H1 (cell line): ENCODE results near the gene ARGLU1. TPM values are rescaled to one million over a fixed set of nuclear protein-coding genes. Genes with fewer than 3 reads are reported as not detected.

ENCODE experiments used
- CTCF ChIA-PET: fragments of 300-600 bp; sonication (Branson Sonifier 250); formaldehyde crosslinking; loops from one replicate; lab custom pipeline; 2021; ENCODE audit not compliant: partially characterized antibody; lab: Charles Lee
- POLR2A ChIA-PET: fragments of 300-600 bp; sonication (Branson Sonifier 250); formaldehyde crosslinking; loops from one replicate; lab custom pipeline; 2021; ENCODE audit warnings: inconsistent platforms; ENCODE audit not compliant: partially characterized antibody; lab: Charles Lee
- DNase-seq, 2 experiments: peaks; one replicate each; pipeline versions ENCODE4 v3.0.0 to v3.0.0-alpha.2; 2010 to 2022; ENCODE audit warnings: low spot score in 2 of 2, low read depth in 1 of 2, mixed read lengths in 1 of 2
- FAIRE-seq: peaks from 2 replicates; lab custom pipeline; 2011; peaks lifted over from hg19 to GRCh38; lab: Jason Lieb, UNC
- H2AFZ ChIP-seq: 2 replicates; pipeline ENCODE4 v1.8.1; 2012; ENCODE audit warnings: low read length, inconsistent platforms
- H2AK5ac ChIP-seq: 2 replicates; pipeline ENCODE4 v1.6.1; 2013; ENCODE audit warnings: low read depth, low read length
- H2BK120ac ChIP-seq: replicated peaks from 2 replicates; pipeline ENCODE3; 2013; ENCODE audit warnings: low read depth, low read length, inconsistent platforms
- H2BK12ac ChIP-seq: 2 replicates; pipeline ENCODE4 v1.6.1; 2013; ENCODE audit warnings: low read depth, low read length
- H2BK15ac ChIP-seq: 2 replicates; pipeline ENCODE4 v1.6.1; 2013; ENCODE audit warnings: low read length
- H2BK20ac ChIP-seq: 2 replicates; pipeline ENCODE4 v1.6.1; 2013; ENCODE audit warnings: low read length
- H2BK5ac ChIP-seq: 2 replicates; pipeline ENCODE4 v1.6.1; 2013; ENCODE audit warnings: low read depth, low read length
- H3K14ac ChIP-seq: 2 replicates; pipeline ENCODE4 v1.6.1; 2013; ENCODE audit warnings: inconsistent platforms; ENCODE audit not compliant: insufficient read length
- H3K18ac ChIP-seq: 2 replicates; pipeline ENCODE4 v1.6.1; 2013; ENCODE audit warnings: low read length; ENCODE audit errors: extremely low read depth
- H3K23ac ChIP-seq: 2 replicates; pipeline ENCODE4 v1.6.1; 2013; ENCODE audit warnings: inconsistent platforms; ENCODE audit not compliant: insufficient read length
- H3K23me2 ChIP-seq: 2 replicates; pipeline ENCODE4 v1.6.1; 2013; ENCODE audit warnings: low read depth, low read length
- H3K27ac ChIP-seq: 2 replicates; pipeline ENCODE4 v1.6.1; 2011; ENCODE audit warnings: low read depth, low read length, inconsistent platforms
- H3K27me3 ChIP-seq, 4 experiments: replicated peaks in 1 of 4; 1 replicate in 1 of 4; 2 replicates in 3 of 4; pipeline versions ENCODE4 v1.6.1 to v1.8.1; 2011 to 2013; ENCODE audit warnings: low read length in 3 of 4, mild to moderate bottlenecking in 3 of 4, inconsistent platforms in 2 of 4, mixed read lengths in 2 of 4, moderate library complexity in 1 of 4; ENCODE audit not compliant: control insufficient read depth in 3 of 4, insufficient read depth in 3 of 4; ENCODE audit errors: extremely low read depth in 1 of 4
- H3K36me3 ChIP-seq, 4 experiments: 2 replicates each; pipeline versions ENCODE4 v1.6.1 to v1.8.1; 2011 to 2013; ENCODE audit warnings: mild to moderate bottlenecking in 4 of 4, low read length in 3 of 4, moderate library complexity in 2 of 4, control low read depth in 1 of 4, inconsistent platforms in 1 of 4; ENCODE audit not compliant: insufficient read depth in 4 of 4, control insufficient read depth in 2 of 4
- H3K4ac ChIP-seq: replicated peaks from 2 replicates; pipeline ENCODE3; 2013; ENCODE audit warnings: low read length, low read depth, mixed read lengths, inconsistent platforms; ENCODE audit not compliant: insufficient read length
- H3K4me1 ChIP-seq, 4 experiments: replicated peaks in 1 of 4; 1 replicate in 1 of 4; 2 replicates in 3 of 4; pipeline versions ENCODE4 v1.6.1 to v1.8.1; 2011 to 2013; ENCODE audit warnings: low read length in 3 of 4, inconsistent platforms in 2 of 4, mixed read lengths in 1 of 4; ENCODE audit not compliant: insufficient read depth in 4 of 4, control insufficient read depth in 3 of 4
- H3K4me2 ChIP-seq, 2 experiments: 2 replicates each; pipeline versions ENCODE4 v1.6.1 to v1.8.1; 2011 to 2013; ENCODE audit warnings: low read depth in 2 of 2, low read length in 2 of 2, control low read depth in 1 of 2, inconsistent platforms in 1 of 2, mild to moderate bottlenecking in 1 of 2; ENCODE audit not compliant: insufficient read depth in 1 of 2
- H3K4me3 ChIP-seq, 4 experiments: fragments of 200-600, 300-600 bp in 1 of 4; sonication (generic), shearing (Covaris generic), sonication (Bioruptor Twin) in 1 of 4; 2 replicates each; pipeline versions ENCODE4 v1.5.1 to v1.8.1; 2011 to 2016; ENCODE audit warnings: low read length in 4 of 4, low read depth in 3 of 4, control low read depth in 2 of 4, inconsistent platforms in 2 of 4, mild to moderate bottlenecking in 2 of 4, mixed read lengths in 1 of 4, moderate library complexity in 1 of 4; ENCODE audit not compliant: insufficient read depth in 2 of 4; ENCODE audit errors: extremely low read depth in 1 of 4
- H3K56ac ChIP-seq: replicated peaks from 2 replicates; pipeline ENCODE3; 2013; ENCODE audit warnings: low read depth, mild to moderate bottlenecking, mixed read lengths, low read length, inconsistent platforms; ENCODE audit not compliant: insufficient read length
- H3K79me1 ChIP-seq: 2 replicates; pipeline ENCODE4 v1.6.1; 2013; ENCODE audit warnings: low read depth, low read length, control low read depth
- H3K79me2 ChIP-seq, 2 experiments: 2 replicates each; pipeline versions ENCODE4 v1.6.1 to v1.8.1; 2012 to 2013; ENCODE audit warnings: low read length in 2 of 2, mild to moderate bottlenecking in 2 of 2, inconsistent platforms in 1 of 2; ENCODE audit not compliant: insufficient read depth in 2 of 2, control insufficient read depth in 1 of 2
- H3K9ac ChIP-seq, 4 experiments: replicated peaks in 1 of 4; 1 replicate in 1 of 4; 2 replicates in 3 of 4; pipeline versions ENCODE4 v1.6.1 to v1.8.1; 2011 to 2013; ENCODE audit warnings: low read depth in 3 of 4, low read length in 3 of 4, control low read depth in 2 of 4, mild to moderate bottlenecking in 2 of 4, moderate library complexity in 2 of 4, inconsistent platforms in 1 of 4; ENCODE audit errors: extremely low read depth in 1 of 4
- H3K9me3 ChIP-seq, 2 experiments: 2 replicates each; pipeline versions ENCODE4 v1.6.1 to v1.8.1; 2012 to 2013; ENCODE audit warnings: mild to moderate bottlenecking in 2 of 2, moderate library complexity in 2 of 2, control low read depth in 1 of 2, inconsistent platforms in 1 of 2, low read depth in 1 of 2, low read length in 1 of 2, mixed read lengths in 1 of 2; ENCODE audit not compliant: insufficient read depth in 2 of 2
- H4K20me1 ChIP-seq, 2 experiments: replicated peaks in 1 of 2; 2 replicates each; pipeline versions ENCODE3 to v1.8.1; 2011 to 2013; ENCODE audit warnings: inconsistent platforms in 2 of 2, low read length in 2 of 2, mild to moderate bottlenecking in 1 of 2; ENCODE audit not compliant: insufficient read depth in 2 of 2, control insufficient read depth in 1 of 2
- H4K5ac ChIP-seq: 2 replicates; pipeline ENCODE4 v1.6.1; 2013; ENCODE audit warnings: low read length, low read depth, mixed read lengths, inconsistent platforms; ENCODE audit not compliant: insufficient read length
- H4K8ac ChIP-seq: 2 replicates; pipeline ENCODE4 v1.8.0; 2013; ENCODE audit warnings: mild to moderate bottlenecking, moderate library complexity, low read length, inconsistent platforms; ENCODE audit not compliant: insufficient read depth; ENCODE audit errors: extremely low read depth
- H4K91ac ChIP-seq: replicated peaks from 2 replicates; pipeline ENCODE3; 2013; ENCODE audit warnings: low read length, mixed read lengths, inconsistent platforms; ENCODE audit not compliant: insufficient read length
- ASH2L ChIP-seq: fragments of 200-600, 300-600 bp; sonication (generic); IDR thresholded peaks from one replicate; pipeline ENCODE4 v1.7.1; 2017; ENCODE audit warnings: low read length
- GABPA ChIP-seq: IDR thresholded peaks from 2 replicates; pipeline ENCODE4 v1.6.1; 2011; ENCODE audit warnings: mild to moderate bottlenecking, low read length, moderate library complexity, borderline replicate concordance; ENCODE audit not compliant: insufficient read depth
- HDAC6 ChIP-seq: IDR thresholded peaks from one replicate; pipeline ENCODE4 v1.7.1; 2012; ENCODE audit warnings: low read depth, mild to moderate bottlenecking, inconsistent platforms, low read length, moderate library complexity
- POLR2A ChIP-seq, 2 experiments: IDR thresholded peaks; 1 replicate in 1 of 2; 2 replicates in 1 of 2; pipeline ENCODE4 v1.6.1; 2011; ENCODE audit warnings: low read depth in 2 of 2, low read length in 2 of 2, mild to moderate bottlenecking in 2 of 2; ENCODE audit errors: control extremely low read depth in 1 of 2
- SAP30 ChIP-seq: fragments of 300-600 bp; sonication (generic); IDR thresholded peaks from 2 replicates; pipeline ENCODE4 v1.7.1; 2012; ENCODE audit warnings: low read length, moderate library complexity, mild to moderate bottlenecking, inconsistent platforms; ENCODE audit not compliant: insufficient read depth, insufficient replicate concordance
- SIRT6 ChIP-seq: IDR thresholded peaks from one replicate; pipeline ENCODE4 v1.7.1; 2012; ENCODE audit warnings: low read length, inconsistent platforms
- SP2 ChIP-seq: IDR thresholded peaks from 2 replicates; pipeline ENCODE4 v1.6.1; 2012; ENCODE audit warnings: mild to moderate bottlenecking, low read length, inconsistent platforms
- TEAD4 ChIP-seq: IDR thresholded peaks from 2 replicates; pipeline ENCODE4 v1.6.1; 2012; ENCODE audit warnings: low read depth, low read length, inconsistent platforms, mixed read lengths
- YY1 ChIP-seq: IDR thresholded peaks from 2 replicates; pipeline ENCODE4 v1.6.1; 2011; ENCODE audit warnings: low read depth, mild to moderate bottlenecking, low read length
- WGBS, 2 experiments: shearing (Covaris generic) in 1 of 2; methylation state at CpG; one replicate each; pipeline versions ENCODE4 v1.1.6 to v1.1.7; 2013 to 2015; ENCODE audit warnings: low lambda C conversion rate in 2 of 2, mixed read lengths in 2 of 2, inconsistent platforms in 1 of 2, low coverage in 1 of 2, missing lambda C conversion rate in 1 of 2; ENCODE audit not compliant: insufficient replicate concordance in 2 of 2, insufficient coverage in 1 of 2, insufficient read length in 1 of 2; ENCODE audit errors: extremely low coverage in 1 of 2, missing lambda C conversion rate in 1 of 2; 5-methylcytosine and 5-hydroxymethylcytosine counted together
- polyA plus RNA-seq, 7 experiments: library from polyadenylated mRNA; depleted of rRNA in 3 of 7; stranded (reverse) in 5 of 7; unstranded in 2 of 7; fragments of >200 nt in 5 of 7; fragments of 200-250 nt in 2 of 7; gene quantifications; 1 replicate in 5 of 7; 2 replicates in 1 of 7; 4 replicates in 1 of 7; pipeline versions ENCODE4 v1.2.1 to v1.2.3, GENCODE V29; 2011 to 2013; ENCODE audit warnings: missing spikeins in 2 of 7, mixed read lengths in 2 of 7
- total RNA-seq: library from RNA; stranded (reverse); fragmentation: NEBNext Ultra II Directional; extraction: Animal tissue kit (Norgen Biotek cat#: 25700); gene quantifications from 2 replicates; pipeline ENCODE4 v1.2.1, GENCODE V29; 2021
- TF ChIP-seq, protein P1 (sequence below), 3 experiments: IDR thresholded peaks; 1 replicate in 2 of 3; 2 replicates in 1 of 3; pipeline versions ENCODE4 v1.5.1 to v1.6.1; 2011; ENCODE audit warnings: low read length in 3 of 3, mild to moderate bottlenecking in 3 of 3, inconsistent platforms in 2 of 3, low read depth in 1 of 3, moderate library complexity in 1 of 3; ENCODE audit not compliant: insufficient read depth in 1 of 3; ENCODE audit errors: control extremely low read depth in 1 of 3
- TF ChIP-seq, protein P2 (sequence below): IDR thresholded peaks from 2 replicates; pipeline ENCODE4 v1.6.1; 2012; ENCODE audit warnings: inconsistent platforms

The ARGLU1 gene
- total and polyA plus RNA-seq, 2 of the 8 experiments (the other 6 are each of a cell fraction or from before 2014, with no cell fraction given) = 47.8 to 84.9 TPM

DNA sequence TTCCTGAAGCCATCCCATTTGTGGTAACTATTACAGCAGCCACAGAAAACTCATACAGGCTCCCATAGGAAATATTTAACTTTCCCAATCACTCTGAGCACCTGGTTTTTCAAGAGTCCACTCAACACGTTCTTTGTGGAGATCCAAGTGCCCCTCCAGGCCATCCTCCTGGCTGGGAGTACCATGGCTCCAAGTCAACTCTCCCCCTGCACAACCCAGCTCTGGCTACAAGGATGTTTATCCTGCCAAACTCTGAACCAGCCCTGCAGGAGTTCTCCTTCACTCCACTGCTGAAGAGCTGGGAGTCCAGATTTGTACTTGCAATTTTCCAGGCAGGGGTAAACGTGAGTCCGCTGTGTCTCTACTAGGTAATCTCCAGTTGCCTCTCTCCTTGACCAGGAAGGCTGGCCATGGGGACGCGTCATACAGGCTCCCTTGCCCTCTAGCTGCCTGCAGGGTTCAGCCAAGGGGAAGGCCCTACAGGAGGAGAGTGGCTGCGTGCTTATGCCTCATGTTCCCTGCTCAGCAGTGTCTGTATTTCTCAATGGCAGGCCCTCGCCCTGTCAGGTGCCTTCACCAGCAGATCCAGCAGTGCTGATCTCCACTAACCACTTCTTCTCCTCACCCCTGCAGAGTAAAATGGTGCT lies 29.9 kb upstream of the ARGLU1 start:
- no peak overlapping the region for H2BK120ac ChIP-seq
- no peak overlapping the region for H4K91ac ChIP-seq
- H2AFZ ChIP-seq = no peak overlapping the region
- no peak overlapping the region for H2BK5ac ChIP-seq
- H3K4me2 ChIP-seq = no peak overlapping the region
- H3K4me3 ChIP-seq = no peak overlapping the region
- DNase-seq (no peak), FAIRE-seq (no peak)
- no peak overlapping the region for H3K14ac ChIP-seq
- H4K5ac ChIP-seq = no peak overlapping the region
- 0 out of 2 replicates have a peak, but pooled peaks cover 2% of the 10 kb centered on the region for H3K79me1 ChIP-seq
- no peak overlapping the region for H3K18ac ChIP-seq
- no peak overlapping the region for H2BK12ac ChIP-seq
- H2BK15ac ChIP-seq = no peak overlapping the region
- H3K27me3 ChIP-seq = no peaks in the 10 kb centered on the region
- no peaks in the 10 kb centered on the region for H3K36me3 ChIP-seq
- CTCF ChIA-PET = interaction anchor here (1.6 kb wide), 1 partner anchor 23 kb away, joined by 4 read pairs; no protein-coding TSS in a partner anchor
- H3K4ac ChIP-seq = no peak overlapping the region
- no peak overlapping the region for H2BK20ac ChIP-seq
- 83% methylated on average over 7 of the region's 7 CpGs; no CpG with 5 or more reads in 1 of the 2 experiments for WGBS, 2 experiments
- H3K79me2 ChIP-seq = no peaks in the 10 kb centered on the region
- peaks cover 0 to 3% of the 10 kb centered on the region in 2 experiments for H4K20me1 ChIP-seq
- no peak overlapping the region for H4K8ac ChIP-seq
- no peak overlapping the region for H2AK5ac ChIP-seq
- no peak overlapping the region for H3K23ac ChIP-seq
- H3K56ac ChIP-seq = no peak overlapping the region
- H3K27ac ChIP-seq = no peak overlapping the region
- TF ChIP-seq SIRT6 (no peak), HDAC6 (no peak), SP2 (no peak), TEAD4 (no peak), ASH2L (no peak), YY1 (no peak), POLR2A (IDR thresholded peaks at IDR 0.05; ENCODE audit: control extremely low read depth in 1 of 2, low read depth in 2 of 2, low read length in 2 of 2) (no peak), SAP30 (no peak), GABPA (no peak)
- TF ChIP-seq, protein P1, sequence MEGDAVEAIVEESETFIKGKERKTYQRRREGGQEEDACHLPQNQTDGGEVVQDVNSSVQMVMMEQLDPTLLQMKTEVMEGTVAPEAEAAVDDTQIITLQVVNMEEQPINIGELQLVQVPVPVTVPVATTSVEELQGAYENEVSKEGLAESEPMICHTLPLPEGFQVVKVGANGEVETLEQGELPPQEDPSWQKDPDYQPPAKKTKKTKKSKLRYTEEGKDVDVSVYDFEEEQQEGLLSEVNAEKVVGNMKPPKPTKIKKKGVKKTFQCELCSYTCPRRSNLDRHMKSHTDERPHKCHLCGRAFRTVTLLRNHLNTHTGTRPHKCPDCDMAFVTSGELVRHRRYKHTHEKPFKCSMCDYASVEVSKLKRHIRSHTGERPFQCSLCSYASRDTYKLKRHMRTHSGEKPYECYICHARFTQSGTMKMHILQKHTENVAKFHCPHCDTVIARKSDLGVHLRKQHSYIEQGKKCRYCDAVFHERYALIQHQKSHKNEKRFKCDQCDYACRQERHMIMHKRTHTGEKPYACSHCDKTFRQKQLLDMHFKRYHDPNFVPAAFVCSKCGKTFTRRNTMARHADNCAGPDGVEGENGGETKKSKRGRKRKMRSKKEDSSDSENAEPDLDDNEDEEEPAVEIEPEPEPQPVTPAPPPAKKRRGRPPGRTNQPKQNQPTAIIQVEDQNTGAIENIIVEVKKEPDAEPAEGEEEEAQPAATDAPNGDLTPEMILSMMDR (IDR thresholded peaks at IDR 0.05; ENCODE audit: control extremely low read depth in 1 of 3, insufficient read depth in 1 of 3, low read depth in 1 of 3, low read length in 3 of 3) = no peak
- TF ChIP-seq, protein P2, sequence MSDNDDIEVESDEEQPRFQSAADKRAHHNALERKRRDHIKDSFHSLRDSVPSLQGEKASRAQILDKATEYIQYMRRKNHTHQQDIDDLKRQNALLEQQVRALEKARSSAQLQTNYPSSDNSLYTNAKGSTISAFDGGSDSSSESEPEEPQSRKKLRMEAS = no peak
- no peaks in the 10 kb centered on the region for H3K4me1 ChIP-seq
- peaks cover 4% of the 10 kb centered on the region; the same call in 1 of the 2 replicates for H3K23me2 ChIP-seq
- H3K9ac ChIP-seq = no peak overlapping the region
- POLR2A ChIA-PET = no interaction called here
- no peaks in the 10 kb centered on the region for H3K9me3 ChIP-seq
